ENCODE data around the gene HEXA.

DNA sequence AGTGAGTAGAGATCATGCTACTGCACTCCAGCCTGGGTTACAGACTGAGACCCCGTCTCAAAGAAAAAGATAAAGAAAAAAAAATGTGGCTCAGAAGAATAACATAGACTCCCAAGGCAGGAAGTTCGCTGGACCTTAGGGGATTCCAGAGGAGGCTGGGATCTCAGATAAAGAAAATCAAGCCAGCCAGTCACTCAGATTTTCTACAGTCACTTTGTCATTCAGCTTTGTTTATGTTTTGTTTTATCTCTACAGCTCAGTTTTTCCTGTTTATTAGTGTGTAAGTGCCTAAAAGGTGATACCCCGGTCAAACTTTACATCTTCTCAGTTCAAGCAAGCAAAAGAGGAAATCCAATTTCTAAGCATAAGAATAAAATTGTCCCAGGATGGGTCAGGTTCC, 28.5 kb upstream of the HEXA start:
- TF ChIP-seq, protein P1, sequence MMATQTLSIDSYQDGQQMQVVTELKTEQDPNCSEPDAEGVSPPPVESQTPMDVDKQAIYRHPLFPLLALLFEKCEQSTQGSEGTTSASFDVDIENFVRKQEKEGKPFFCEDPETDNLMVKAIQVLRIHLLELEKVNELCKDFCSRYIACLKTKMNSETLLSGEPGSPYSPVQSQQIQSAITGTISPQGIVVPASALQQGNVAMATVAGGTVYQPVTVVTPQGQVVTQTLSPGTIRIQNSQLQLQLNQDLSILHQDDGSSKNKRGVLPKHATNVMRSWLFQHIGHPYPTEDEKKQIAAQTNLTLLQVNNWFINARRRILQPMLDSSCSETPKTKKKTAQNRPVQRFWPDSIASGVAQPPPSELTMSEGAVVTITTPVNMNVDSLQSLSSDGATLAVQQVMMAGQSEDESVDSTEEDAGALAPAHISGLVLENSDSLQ (IDR thresholded peaks at IDR 0.05), result no peak
- TF ChIP-seq NFRKB (IDR thresholded peaks at IDR 0.05) (no peak), LEF1 (IDR thresholded peaks at IDR 0.05; ENCODE audit: borderline replicate concordance) (no peak), ELF4 (IDR thresholded peaks at IDR 0.05) (no peak), SUZ12 (IDR thresholded peaks at IDR 0.05) (no peak), SP1 (IDR thresholded peaks at IDR 0.05) (no peak), BHLHE40 (IDR thresholded peaks at IDR 0.05; ENCODE audit: borderline replicate concordance) (no peak), FOXM1 (IDR thresholded peaks at IDR 0.05; ENCODE audit: borderline replicate concordance) (no peak)

Measured in HEK293T (cell line).